Activated T-cell treated with anti-CD3 and anti-CD28 coated beads, Interleukin-2, amount 50 U/mL, for 1 hour (primary cell): ENCODE data around the gene KANK3.
"Not testable (repeated sequence)": the region's sequence is repeated elsewhere in the genome, so short reads cannot be mapped to it uniquely, and the experiment has no call there.

ENCODE experiments used
- DNase-seq: peaks from one replicate; pipeline ENCODE4 v3.0.0-alpha.2; 2020

The KANK3 gene

DNA sequence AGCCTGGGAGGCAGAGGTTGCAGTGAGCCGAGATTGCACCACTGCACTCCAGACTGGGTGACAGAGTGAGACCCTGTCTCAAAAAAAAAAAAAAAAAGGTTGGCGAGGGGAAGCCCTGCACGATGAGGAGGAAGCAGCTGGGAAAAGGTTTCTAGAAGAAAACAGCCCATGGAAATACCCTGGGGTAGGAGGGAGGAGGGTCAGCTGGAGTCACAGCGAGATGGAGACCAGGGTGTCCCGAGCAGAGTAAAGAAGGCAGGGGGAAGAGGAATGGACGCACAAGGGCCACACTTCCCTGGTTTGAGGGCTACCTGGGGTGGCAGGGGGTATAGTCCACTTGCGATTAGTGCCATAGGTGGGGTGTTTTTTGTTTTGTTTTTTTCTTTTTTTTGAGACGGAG lies 6.4 kb downstream of the KANK3 start:
- no peak for DNase-seq

DNA sequence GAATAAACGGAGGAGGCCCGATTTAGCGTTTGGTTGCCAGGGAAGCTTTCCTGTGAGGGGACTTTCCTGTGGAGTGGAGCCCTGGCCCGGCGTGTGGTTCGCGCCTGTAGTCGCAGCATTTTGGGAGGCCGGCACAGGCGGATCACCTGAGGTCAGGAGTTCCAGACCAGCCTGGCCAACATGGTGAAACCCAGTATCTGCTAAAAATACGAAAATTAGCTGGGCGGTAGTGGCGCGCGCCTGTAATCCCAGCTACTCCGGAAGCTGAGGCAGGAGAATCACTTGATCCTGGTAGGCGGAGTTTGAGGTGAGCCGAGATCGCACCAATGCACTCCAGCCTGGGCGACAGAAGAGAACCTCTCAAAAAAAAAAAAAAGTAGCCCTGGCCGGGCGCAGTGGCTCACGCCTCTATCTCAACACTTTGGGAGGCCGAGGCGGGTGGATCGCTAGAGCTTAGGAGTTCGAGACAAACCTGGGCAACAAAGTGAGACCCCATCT lies 6.9 kb downstream of the KANK3 start:
- DNase-seq = no peak

DNA sequence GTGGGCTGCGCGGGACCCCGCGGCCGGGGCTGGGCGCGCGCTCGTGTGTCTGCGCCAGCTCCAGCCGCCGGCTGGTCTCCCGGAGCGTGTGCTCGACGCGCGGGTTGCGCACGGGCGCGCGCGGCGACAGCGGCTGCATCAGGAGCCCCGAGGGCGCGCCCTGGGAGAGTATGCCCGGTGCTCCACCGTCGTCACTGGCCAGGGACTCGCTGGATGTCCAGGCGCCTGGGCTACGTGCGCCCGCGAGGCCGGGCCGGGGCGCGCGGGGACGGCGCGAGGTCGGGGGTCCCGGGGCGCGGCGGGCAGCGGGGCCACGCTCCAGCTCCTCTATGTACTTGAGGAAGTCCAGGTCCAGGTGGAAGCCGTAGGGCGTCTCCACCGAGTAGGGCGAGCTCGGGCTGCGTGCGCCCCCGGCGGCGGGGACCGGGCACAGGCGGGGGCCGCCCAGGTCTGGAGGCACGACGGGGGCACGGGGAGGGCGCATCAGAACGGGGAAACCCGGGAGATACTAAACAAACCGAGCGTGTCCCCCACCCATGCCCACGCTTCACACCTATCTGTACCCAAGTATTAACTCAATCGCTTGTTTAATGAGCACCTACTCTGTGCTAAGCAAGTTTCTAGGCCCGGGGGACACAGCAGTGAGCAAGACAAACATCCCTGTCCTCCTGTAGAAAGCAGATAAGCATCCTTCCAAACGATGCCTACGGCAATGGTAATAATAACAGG lies 7.6 kb downstream of the KANK3 start:
- DNase-seq = peak; percentile 48

DNA sequence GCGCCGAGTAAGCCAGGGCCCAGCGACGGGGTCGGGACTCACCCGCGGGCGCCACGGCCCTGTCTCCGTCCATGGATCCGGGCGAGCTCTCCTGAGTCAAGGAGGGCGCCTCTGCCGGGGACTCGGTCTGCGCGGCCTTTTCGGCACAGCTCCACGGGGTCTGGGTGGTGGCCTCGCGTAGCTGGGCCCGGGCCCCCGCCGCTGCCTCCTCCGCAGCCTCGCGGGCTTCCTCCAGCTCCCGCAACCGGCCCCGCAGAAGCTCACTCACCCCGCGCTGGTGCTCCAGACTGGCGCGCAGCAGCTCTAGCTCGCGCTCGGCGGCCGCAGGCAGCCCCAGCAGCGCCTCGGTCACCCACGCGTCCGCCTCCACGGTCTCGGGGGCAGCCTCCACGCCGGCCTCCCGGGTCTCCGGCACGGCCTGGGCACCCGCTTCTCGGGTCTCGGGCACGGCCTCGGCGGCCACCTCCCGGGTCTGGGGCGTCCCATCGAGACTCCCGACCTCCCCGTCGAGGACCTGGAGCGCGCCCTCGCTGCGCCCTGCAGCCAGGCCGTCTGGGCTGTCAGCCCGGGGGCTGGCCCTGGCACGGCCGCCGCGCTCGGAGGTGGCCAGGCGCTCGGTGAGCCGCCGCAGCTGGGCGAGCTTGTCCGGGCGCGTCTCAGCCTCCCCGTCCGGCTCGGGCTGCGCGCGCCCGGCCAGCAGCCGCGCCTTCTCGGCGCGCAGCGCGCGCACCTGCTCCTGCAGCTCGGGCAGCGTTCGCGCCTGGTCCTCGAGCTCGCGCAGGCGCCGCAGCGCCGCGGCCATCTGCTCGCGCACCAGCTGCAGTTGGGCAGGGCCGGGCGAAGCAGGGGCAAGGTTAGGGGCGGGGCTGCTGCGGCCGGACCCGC lies 8.4 kb downstream of the KANK3 start:
- DNase-seq = no peak

DNA sequence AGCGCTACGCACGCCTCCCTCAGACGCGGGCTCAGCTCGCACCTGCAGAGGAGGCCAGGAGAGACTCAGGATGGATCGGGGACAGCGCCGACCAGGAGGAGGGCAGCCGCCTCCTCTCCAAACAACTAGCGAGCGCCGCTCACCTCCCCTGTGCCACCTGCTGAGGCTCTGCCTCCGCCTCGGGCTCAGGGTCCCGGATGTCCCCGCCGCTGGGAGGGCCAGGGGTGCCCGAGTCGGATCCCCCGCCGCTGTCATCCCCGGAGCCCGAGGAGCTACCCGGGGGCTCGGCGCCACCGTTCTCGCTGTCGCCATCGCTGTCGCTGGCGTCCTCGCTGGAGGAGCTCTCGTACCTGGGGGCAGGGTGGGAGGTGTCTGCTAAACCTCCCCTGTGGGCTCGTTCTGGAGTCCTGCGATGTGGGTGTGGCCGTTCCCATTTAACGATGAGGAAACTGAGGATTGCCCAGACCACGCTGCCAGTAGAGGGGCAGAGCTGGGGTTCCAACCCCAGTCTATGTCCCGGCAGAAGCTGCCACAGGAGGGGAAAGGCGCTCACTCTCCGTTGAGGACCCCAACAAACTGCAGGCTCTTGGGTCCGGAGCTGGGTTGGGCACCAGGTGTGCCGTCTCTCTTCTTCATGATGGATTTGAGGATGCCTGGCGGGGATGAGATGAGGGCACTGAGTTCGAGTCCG lies 9.2 kb downstream of the KANK3 start:
- DNase-seq = no peak

DNA sequence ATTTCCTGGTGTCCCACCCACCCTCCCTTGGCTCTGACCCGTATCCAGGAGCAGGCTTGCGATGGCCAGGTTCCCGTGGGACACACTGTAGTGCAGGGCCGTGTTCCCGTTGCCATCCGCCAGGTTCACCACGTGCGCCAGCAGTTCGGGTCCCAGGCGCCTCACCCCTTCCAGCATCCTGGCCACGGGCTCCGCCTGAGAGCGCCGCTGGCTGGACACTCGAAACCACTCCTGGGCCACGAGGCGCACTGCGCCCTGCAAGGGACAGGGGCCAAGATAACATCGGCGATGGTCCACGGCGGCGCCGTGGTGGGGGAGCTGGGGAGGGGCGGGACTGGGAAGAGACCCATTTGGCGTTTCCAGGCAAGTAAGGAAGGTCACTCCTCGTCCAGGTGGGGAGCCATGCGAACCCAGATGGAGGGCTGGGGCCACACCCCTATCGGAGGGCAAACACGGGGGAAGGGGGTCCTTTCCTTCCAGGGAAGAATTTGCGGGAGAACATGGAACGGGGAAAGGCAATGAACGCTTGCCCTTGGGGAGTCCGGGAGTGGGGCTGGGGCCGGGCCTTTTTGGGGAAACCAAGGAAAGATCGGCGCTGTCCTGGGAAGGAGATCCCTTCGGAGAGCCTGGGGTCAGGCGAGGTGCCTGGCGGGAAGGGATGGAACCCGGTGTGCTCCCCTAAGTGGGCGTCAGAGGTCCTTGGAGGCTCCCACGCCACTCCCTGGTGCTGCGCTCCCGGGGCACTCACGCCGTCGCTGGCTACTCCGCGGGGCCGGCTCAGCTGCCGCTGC lies 9.9 kb downstream of the KANK3 start:
- no peak for DNase-seq

DNA sequence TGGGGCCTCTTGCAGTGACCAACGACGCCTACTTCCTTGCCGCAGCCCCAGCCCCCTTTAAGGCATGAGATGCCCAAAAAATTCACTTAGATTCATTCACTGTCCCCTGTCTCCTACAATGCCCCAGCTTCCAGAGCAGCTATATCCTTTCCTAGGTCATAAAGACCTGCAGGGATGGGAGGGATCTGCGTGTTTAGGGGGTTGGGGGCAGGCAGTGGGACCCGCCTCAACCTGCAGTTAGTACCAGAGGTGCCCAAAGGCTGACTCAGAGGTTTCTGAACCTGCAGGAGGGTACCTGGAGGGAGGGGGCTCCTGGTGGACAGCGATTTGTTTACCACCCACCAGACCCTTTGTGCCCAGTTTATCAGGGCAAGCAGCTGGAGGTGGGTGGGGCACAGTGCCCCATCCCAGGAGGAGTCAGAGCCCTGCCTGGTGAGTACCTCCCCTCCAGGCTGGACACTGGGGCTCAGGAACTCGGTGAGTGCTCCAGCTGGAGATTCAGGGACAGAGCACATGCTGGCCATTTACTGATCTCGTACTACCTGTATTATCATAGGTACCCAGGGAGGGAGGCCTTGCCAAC lies 11.7 kb downstream of the KANK3 start:
- no peak for DNase-seq

DNA sequence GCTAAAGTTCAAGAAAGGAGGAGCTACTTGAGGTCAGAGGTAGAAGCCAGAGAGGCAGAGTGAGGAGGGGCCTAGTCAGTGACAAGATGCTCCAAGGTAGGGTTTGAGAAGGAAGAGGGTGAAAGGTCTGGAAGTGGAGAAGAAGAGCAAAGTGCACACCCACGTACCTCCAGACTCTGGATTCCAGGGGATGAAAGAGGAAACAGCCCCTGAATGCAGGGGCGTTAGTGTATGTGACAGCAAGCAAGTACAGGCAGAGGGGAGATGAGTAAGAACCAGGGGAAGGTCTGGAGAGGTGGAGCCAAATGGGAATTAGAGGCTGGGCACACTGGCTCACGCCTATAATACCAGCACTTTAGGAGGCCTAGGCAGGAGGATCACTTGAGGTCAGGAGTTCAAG lies 13.1 kb downstream of the KANK3 start:
- no peak for DNase-seq

DNA sequence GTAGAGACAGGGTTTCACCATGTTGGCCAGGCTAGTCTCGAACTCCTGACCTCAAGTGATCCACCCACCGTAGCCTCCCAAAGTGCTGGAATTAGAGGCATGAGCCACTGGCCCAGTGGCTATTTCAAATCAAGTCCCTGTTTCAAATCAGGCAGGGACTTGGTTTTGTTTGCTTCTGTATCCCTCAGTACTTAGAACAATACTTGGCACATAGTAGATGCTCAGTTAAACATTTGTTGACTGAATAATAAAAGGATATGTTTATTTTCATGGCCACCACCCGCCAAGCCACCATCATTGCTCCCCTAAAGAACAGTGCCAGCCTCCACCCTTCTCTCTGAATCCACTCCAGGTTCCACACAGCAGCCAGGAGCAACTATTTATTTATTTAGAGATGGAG lies 17.6 kb downstream of the KANK3 start:
- no peak for DNase-seq

DNA sequence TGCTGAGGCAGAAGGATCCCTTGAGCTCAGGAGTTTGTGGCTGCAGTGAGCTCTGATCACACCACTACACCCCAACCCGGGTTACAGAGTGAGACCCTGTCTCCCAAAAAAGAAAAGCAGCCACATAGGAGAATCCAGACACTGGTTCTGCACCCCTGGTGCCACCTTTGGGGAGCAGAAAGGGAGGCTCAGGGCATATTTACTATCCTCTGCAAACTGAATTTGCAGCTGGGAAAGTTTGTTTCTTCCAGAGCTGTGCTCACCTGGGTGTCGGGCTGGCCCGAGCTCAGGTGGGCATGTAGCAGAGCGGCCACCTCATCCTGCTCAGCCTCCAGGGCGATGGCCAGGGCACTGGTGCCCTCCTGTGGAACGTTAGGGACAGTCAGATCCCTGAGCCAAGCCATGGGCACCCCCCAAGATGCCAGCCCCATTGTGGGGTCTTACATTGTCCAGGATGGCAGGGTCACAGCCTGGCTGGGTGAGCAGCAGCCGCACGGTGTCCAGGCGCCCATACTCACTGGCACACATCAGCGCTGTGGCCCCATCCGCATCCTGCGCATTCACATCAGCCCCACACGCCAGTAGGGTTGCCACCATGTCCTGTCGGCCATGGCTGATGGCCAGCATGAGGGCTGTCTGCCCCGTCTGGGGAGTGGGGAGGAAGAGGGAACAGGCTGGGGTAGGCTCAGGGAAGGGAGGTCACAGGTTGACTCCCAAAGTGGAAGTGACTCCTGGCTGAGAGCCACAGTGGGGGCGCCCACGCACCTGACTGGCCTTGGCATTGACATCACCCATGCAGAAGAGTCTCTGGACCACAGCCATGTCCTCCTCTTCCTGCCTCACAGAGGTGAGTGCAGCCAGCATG lies 18.6 kb downstream of the KANK3 start:
- DNase-seq = no peak

DNA sequence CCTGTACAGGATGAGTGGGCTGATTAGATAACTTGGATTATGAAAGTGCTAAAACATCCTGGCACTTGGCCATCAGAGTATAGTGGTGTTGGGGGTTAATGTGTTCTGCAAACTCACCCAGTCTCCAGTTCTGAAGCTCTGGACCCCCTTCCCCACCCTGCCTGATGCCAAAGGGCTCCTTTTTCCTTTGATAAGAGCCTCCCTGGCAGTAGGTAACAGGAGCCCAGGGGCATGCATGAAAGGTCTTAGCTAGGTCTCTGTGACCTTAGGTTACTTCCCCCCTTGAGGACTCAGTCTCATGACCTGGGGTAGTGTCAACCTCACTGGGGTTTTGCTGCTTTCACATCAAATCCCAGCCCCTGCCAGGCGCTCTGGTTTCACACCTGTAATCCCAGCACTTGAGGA lies 19.3 kb downstream of the KANK3 start:
- DNase-seq = no peak

DNA sequence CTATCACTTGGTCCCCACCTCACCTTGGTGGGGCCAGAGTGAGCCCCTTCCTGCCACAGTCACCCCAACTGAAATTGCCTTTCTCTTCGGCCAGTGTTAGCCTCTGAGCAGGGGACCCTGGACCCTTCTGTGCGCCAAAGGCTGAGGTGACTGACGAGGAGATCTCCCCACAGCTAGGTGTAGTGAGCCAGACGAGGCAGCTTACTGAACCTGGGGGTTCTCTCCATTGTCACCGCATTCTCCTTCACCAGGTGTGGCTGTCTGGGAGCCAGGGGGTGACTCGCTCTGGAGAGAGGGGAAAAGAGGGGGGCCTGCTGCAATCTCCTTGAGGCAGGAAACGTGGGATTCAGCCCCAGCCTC lies 20.4 kb downstream of the KANK3 start:
- DNase-seq = no peak

DNA sequence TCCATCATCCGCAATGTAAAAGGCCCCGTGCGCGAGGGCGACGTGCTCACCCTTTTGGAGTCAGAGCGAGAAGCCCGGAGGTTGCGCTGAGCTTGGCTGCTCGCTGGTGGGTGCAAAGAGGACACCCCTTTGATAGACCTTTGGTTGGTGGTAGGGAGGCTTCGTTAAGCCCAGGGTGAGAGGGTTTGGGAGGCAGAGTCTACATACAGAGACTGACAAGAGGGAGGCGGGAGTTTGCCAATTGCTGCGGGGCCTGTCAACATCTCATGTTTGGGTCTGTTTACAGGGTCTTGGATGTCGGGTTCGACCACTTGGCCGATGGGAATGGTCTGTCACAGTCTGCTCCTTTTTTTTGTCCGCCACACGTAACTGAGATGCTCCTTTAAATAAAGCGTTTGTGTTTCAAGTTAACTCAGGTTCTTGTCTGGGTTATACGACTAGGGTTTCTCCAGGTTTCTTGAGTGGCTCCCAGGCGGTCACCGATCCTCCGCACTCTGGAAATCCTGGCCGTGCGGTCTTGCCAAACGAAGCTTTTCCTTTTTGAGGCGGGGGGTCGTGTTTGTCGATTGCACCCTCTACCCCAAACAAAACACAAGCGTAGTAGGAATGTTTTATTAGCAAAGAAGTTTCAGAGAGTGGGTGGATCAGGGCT lies 20.9 kb downstream of the KANK3 start:
- DNase-seq = no peak

DNA sequence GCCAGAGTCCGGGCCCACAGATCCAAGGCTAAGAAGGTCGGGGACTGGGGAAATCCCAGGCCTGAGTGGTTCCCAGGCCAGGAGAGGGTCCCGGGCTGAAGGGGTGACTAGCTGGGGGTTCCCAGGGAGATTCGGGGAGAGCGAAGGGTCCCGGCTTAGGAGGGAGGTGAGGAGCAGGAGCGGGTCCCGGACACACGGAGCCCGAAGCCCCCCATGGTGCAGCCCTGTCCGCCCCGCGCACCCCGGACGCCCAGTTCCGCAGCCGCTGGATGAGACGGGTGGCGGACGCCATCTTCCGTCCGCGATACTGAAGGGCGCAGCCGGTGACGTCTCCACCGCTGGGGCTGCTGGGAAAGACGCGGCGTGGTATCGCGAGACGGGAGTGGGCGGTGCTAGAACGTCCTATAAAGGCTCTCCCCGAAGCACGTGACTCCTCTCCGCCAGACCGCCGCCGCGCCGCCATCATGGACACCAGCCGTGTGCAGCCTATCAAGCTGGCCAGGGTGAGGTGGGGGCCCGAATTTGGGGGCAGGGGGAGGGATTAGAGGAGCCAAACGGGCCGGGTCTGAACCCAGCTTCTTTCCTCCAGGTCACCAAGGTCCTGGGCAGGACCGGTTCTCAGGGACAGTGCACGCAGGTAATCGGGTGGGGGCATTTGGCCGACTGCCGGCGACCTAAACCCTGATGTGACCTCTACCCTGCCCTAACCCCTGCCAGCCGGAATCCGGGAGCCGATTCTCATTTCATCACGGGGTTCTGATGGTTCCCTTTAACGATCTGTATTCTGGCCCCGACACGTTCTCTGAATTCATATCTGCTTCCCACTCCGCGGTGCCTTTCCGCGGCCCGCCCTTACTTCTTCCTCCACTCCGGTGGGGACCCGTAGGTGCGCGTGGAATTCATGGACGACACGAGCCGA lies 21.7 kb downstream of the KANK3 start, which contains the start of the genes NDUFA7 and RPS28:
Gene NDUFA7, minus strand, starts transcription at position 309 of the 919 bp plus-strand sequence. Its CDS starts 17 bp downstream, at position 292.
Gene RPS28, plus strand, starts transcription at position 430 of the 919 bp plus-strand sequence. Its CDS starts 35 bp downstream, at position 465.
- DNase-seq = peak; percentile 97

DNA sequence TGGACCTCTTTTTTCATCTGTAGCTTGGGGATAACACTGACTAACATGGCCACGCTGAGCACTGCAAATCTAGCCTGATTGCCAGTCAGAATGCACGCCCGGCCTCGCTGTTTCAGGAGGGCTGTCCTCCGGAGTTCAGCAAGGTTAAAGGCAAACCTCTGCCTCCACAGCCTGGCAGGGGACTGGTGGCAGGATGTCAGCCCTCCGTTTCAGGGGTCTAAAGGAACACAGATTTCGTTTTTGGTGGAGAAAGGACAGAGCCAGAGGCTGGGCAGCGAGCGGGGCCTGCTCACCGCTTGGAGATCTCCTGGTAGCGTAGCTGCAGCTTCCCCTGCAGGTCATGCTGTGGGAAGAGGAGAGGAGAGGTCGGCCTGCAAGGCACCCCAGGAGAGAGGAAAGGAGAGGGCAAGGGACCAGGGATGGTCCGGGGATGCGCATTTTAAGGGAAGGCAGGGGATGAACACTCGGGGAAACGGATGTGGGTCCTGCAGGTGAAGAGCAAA lies 22.4 kb downstream of the KANK3 start:
- peak; percentile 36 for DNase-seq

DNA sequence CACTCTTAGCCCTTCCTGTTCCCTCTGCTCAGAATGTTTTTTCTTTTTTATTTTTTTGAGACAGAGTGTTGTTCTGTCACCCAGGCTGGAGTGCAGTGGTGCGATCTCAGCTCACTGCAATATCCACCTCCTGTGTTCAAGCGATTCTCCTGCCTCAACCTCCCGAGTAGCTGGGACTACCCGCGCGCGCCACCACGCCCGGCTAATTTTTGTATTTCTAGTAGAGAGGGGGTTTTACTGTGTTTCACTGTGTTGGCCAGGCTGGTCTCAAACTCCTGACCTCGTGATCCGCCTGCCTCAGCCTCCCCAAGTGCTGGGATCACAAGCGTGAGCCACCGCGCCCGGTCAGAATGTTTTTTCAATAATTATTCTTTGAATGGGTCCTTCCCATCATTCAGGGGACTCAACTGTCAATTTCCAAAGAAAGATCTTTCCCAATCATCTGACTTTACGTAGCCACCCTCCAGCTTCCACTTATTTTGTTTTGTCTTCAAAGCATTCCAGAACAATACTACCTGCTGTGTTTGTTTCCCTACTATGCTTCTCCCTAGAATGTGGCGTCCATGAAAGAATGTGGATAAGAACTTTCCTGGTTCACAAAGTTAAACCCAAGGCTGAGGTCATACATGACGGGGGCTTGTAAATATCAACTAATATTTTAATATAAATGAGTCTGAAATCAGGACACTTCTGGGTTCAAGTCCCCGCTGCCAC lies 23.1 kb downstream of the KANK3 start:
- no peak for DNase-seq

DNA sequence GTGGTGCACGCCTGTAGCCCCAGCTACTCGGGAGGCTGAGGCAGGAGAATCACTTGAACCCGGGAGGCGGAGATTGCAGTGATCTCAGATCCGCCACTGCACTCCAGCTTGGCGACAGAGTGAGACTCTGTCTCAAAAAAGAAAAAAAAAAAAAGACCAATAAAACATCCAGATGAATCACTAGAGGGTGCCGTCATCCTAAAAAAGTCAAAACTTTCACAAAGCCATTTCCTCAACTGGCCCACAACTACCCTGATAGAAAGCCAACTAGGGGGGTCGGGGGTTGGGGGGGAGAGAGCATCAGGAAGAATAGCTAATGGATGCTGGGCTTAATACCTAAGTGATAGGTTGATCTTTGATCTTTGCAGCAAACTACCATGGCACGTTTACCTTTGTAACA lies 24.2 kb downstream of the KANK3 start:
- not testable (repeated sequence) for DNase-seq

DNA sequence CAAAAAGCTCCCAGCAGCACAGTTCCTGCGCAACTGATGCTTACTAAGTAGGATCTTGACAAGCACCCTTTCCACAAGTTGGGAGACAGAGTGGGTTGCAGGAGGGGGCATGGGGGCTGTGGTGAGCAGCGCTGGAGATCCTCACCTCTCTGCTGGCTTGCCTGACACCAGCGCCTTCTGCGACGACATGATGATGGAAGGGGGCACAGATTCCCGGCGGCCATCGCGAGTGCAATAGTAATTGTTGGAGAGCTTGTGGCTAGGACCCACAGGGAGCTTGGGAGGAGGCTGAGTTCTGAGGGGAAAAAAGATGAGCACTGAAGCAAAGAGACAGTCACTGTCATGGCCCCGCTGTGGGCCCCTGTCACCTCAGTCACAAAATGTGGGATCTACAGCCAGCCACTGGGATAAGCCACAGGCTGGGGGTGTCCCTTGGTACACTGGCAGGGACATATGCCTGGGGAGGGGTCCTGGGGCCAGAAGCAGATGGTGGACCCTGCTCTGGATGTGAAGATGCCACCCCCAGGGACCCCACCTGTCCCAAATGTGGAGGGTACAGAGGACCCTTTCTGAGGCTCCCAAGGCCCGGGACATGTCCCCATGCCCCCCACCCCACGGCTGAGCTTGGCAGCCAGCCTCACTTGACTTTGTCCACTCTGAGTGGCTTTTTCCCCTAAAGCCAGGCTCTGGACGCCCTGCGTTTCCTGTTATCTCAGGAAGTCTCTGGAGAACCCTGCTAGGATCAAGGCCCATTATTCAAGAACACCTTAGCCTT lies 26.5 kb downstream of the KANK3 start:
- no peak for DNase-seq
